NCI-H1105 (cell line): Measurements from ENCODE around the gene BCAS3.
"Not testable (repeated sequence)": the region's sequence is repeated elsewhere in the genome, so short reads cannot be mapped to it uniquely, and the experiment has no call there.

Experiments
- DNase-seq: peaks from one replicate; lab custom pipeline; 2025; lab: John Stamatoyannopoulos, UW

BCAS3 gene

DNA sequence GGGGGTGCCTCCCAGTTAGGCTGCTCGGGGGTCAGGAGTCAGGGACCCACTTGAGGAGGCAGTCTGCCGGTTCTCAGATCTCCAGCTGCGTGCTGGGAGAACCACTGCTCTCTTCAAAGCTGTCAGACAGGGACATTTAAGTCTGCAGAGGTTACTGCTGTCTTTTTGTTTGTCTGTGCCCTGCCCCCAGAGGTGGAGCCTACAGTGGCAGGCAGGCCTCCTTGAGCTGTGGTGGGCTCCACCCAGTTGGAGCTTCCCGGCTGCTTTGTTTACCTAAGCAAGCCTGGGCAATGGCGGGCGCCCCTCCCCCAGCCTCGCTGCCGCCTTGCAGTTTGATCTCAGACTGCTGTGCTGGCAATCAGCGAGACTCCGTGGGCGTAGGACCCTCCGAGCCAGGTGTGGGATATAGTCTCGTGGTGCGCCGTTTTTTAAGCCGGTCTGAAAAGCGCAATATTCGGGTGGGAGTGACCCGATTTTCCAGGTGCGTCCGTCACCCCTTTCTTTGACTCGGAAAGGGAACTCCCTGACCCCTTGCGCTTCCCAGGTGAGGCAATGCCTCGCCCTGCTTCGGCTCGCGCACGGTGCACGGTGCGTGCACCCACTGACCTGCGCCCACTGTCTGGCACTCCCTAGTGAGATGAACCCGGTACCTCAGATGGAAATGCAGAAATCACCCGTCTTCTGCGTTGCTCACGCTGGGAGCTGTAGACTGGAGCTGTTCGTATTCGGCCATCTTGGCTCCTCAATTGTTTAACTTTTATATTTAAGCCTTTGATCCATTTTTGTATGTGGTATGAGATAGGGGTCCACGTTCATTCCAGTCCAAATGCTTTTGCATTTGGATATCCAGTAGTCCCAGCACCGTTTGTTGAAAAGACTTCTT lies 209.3 kb downstream of the BCAS3 start:
- not testable (repeated sequence) for DNase-seq

DNA sequence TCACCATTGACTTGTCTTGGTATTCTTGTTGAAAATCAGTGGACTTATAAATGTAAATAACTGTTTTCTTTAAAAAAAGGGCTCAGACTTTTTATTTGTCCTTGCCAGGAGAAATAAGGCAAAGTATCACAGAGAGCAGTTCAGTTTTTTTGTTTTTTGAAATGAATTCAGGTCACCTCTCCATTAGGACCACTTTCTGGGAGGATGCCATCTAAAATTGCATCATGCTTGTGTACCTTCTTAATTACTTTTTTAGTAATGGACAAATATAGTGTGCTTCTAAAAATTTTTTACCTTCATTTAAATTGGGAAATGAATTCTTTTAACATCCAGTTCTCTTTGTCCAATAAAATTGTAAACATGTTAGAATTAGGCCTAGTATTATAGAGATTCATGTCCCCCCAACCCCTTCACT lies 210.0 kb downstream of the BCAS3 start:
- no peak for DNase-seq

DNA sequence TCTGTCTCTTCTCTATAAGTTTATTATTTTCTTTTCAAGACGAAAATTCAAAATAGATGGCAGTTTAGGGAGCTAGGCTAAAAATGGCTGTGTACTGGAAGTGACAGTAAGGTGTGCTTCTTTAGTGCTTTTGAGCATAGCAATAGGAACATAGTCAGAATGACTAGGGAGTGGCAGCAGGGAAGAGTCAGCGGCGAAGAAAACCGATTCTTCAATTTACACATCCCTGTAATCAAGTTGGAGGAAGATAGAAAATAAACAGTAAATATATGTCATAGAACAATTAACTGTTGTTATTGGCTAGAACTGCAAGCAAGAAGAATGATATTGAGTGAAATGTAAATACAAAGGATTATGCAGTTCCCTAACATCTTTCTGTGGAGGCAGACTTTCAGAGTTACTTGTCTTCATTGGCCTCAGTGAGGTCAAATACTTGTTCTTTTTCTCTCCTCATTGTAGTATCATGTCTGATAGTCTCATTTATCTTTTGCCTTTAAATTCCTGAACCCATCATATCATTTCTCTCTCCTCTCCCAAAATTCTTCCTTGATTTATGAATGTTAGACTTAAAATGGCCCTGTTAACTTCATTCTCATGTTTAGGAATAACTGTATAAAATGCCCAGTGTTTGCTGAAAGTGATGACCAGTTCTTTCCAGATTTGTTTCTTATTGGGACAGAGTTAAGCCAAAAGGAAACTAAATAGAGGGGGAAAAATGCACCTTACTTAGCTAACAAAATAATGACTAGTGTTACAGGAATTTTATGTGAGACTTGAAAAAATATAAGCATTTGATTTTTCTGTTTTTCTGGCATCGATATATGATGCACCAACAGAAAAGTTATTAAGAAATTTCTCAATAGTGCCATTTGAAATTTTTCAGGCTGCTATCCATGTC lies 211.4 kb downstream of the BCAS3 start:
- DNase-seq, result no peak

DNA sequence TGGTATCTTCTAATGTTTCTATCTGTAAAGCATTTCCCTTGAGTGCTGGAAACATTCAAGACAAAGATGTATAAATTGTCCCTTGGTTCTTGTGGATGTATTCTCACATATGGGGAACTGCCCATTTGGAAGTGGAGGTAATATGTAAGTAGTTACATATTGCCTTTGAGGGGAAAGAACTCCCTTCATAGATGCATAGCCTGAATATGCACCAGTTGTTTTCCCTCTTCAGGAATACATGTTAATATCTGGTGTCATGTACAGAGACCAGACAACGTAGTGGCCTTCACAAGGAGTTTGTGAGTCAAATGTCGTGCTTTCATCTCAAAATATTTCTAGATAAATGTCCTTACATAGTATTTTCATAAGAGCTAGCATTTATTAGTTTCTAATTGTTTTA lies 213.5 kb downstream of the BCAS3 start:
- no peak for DNase-seq

DNA sequence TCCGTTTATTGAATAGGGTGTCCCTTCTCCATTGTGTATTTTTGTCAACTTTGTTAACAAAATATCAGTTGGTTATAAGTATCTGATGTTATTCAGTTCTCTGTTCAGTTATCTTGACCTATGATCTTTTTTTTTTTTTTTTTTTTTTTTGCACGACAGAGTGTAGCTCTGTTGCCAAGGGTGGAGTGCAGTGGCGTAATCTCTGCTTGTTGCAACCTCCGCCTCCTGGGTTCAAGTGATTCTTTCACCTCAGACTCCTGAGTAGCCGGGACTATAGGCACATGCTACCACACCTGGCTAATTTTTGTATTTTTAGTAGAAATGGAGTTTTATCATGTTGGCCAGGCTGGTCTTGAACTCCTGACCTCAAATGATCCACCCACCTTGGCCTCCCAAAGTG lies 215.8 kb downstream of the BCAS3 start:
- no peak for DNase-seq

DNA sequence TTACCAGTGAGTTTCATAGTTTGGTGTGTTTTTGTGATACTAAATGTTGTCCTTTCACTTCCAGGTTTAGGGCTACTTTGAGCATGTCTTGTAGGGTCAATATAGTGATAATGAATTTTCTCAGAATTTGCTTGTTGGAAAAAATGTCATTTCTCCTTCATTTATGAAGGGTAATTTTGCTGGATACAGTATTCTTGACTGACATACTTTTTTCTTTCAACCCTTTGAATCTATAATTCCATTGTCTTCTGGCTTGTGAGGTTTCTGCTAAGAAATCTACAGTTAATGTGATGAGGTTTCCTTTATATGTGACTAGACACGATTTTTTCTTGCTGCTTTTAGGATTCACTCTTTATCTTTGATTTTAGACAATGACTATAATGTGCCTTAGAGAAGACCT lies 219.3 kb downstream of the BCAS3 start:
- no peak for DNase-seq

DNA sequence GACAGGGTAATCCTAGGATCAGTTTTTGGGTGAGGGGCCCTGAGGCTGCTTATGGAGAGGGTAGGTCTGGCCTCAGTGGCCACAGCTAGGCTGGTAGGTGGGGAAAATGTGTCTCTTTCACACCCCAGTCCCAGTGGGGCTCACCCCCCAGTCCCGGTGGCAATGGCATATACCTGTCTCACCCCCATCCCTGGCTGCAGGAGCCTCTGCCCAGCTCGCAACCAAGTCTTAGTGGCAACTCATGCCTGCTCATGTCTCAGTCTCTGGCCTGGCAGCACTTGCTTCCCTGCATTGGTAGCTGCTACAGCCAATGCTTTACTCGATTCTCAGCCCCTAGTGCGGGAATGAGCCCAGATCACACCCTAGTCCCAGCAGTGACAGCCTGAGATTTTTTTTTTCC lies 221.5 kb downstream of the BCAS3 start:
- no peak for DNase-seq

DNA sequence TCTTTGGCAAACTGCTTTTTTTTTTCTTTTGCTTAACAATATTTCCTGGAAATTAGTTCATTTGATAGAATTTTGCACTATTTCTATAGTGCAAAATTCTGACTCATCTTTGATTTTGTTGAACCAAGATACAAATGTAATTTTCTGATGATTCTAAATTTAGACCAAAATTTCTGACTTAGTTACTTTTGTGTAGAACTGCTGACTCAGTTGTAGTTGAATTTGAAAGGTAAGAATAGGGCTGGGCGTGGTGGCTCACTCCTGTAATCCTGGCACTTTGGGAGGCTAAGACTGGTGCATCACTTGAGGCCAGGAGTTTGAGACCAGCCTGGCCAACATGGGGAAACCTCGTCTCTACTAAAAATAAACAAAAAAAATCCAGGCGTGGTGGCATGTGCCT lies 223.0 kb downstream of the BCAS3 start:
- DNase-seq, result no peak

DNA sequence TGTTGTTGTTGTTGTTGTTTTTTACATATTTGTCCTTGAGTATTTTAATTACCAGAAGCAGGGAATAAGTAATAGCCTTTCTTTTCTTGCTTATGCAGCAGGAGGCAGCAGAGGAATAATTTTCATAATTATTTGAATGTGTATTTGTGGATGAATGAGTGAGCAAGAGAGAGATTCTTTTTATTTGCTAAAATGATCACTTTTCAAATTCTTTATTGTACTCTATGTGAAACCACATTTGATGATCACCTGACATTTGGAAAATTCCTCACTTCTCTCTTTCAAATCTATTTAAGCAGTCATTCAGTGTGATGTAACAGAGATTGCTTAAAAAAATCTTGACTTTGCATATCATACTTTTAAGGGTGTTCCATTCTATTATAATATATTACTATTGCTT lies 223.6 kb downstream of the BCAS3 start:
- no peak for DNase-seq

DNA sequence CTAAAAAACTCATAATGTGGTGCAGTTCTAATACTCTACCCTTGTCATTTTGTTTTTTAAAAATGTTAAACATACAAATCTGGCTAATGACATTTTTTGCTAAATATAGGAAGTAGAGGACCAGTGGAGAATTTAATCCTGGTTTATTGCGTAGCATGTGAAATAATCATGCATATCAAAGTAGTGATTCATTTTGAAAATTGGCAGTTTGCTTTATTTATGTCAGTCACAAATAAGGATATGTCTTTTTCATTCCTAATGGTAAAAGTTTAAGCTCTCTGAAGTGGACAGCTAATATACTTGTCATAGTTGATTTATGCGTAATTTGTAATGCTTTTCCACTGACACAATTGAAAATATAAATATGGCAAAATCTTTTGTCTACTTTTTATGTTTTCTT lies 224.2 kb downstream of the BCAS3 start:
- no peak for DNase-seq

DNA sequence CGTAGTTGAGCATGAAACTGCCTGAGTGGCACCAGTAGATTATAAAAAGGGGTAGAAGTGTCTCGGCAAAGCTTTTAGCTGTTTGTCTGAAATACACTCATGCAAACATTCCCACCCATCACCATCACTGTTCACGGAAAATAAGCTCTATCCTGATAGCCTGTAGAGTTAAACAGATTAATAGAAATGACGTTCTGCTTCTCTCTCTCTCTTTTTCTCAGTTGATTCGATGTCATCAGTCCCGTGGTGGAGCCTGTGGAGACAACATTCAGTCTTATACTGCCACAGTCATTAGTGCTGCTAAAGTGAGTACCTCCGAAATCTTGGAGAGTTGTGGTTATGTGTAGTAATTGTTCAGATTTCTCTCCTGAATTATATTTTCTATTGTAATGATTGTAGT lies 224.7 kb downstream of the BCAS3 start:
- DNase-seq, result no peak

DNA sequence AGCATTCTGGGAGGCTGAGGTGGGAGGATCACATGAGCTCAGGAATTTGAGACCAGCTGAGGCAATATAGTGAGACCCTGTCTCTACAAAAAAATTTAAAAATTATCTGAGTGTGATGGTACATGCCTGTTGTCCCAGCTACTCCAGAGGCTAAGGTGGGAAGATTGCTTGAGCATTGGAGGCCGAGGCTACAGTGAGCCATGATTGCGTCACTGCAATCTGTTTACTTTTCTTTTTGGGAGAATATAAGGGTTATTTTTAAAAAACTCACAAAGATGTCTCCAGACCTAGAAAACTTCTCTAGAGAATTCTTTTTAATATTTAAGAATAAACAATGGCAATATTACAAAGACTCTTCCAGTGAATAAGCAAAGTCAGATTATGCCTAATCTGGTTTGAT lies 226.9 kb downstream of the BCAS3 start:
- DNase-seq, result no peak

DNA sequence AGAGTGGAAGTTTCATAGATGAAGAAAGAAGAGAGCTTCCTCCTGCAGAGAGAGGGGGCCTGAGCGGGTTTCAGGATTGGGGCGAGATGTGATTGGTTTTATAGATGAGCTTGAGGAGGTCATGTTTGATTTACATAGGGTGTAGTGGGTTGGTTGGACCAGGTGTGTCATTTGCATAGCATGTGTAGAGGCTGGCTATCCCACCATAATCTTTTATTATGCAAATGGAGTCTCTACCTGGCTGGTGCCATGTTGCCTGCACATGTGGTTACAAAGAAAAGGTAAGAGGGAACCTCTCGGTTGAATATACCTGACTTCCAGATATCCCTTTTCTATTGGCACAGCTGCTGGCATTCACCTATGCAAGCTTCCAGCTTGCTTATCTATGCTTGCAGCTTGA lies 228.1 kb downstream of the BCAS3 start:
- DNase-seq, result no peak

DNA sequence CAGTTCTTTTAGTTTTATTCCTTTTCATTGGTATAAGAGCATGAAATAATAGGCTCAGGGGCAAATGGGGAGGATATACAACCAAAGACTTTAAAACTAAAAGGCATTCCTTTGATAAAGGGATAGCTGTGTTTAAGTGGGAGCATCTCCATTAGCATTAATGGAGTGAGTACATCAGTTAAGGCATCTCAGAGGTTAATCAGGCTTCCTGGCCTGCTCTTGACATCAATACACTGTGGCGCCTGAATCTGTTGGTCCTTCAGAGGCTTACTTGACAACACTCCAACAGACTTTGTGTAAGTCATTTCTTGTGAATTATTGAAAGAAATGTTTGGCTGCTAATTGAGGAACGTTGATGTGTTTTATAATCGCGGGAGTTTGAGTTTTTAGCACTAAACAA lies 230.7 kb downstream of the BCAS3 start:
- no peak for DNase-seq

DNA sequence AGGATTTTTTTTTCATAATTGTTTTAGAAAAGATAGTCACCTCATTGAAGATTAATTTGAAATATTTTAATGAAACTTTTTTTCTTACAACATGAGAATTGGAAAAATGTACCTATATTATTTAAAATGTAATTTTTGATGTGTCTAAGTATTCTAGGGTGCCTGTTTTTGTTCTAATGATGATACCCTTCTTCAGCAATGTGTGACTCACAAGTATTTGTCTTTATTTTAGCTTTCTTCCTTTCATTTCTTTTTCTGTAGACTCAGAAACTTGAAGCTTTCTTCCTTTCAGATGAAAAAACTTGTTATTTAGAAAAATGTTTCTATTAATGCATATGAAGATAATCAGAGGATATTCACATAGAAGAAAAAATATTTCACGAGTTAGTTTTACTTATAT lies 231.8 kb downstream of the BCAS3 start:
- no peak for DNase-seq

DNA sequence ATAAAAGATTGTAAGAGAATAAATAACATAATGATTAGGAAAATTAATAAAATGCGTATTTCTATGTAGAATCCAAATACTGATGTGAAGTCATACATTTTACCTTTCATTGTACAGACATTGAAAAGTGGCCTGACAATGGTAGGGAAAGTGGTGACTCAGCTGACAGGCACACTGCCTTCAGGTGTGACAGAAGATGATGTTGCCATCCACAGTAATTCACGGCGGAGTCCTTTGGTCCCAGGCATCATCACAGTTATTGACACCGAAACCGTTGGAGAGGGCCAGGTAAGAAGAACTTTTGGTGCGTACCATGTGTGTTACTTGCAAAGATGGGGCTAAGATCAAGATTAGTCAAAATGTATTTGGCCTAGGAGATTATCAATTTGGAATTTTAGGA lies 232.8 kb downstream of the BCAS3 start:
- DNase-seq, result no peak

DNA sequence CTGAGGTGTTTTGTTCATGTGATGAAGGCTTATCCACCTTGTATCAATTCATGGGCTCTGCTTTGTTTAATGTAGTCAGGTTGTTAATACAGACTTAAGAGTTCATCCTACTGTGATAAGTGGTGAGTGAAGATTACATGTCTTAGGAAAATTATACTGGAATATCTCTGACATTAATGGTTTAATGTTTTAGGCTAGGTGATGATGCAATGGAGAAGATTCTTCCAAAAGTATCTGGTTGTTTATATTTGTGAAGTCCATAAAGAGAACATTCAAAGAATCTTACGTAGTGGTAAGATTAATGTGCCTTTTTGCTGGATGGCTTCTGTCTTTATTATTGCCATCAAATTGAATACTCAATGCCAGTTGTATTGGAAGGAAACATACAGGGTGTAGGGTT lies 236.4 kb downstream of the BCAS3 start:
- DNase-seq, result no peak

DNA sequence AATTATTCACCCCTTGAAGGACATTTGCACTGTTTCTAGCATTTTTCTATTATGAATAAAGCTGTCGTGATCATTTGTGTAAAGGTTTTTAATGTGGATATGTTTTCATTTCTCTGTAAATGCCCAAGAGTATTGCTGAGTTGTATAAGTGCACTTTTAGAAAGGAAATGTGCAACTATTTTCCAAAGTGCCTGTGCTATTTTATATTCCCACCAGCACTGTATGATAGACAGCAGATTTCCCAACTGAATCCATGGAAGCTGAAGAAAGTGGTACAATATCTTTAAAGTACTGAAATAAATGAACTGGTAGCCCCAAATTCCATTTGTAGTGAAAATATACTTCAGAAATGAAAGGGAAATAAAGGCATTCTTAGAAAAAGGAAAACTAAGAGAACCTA lies 238.4 kb downstream of the BCAS3 start:
- no peak for DNase-seq

DNA sequence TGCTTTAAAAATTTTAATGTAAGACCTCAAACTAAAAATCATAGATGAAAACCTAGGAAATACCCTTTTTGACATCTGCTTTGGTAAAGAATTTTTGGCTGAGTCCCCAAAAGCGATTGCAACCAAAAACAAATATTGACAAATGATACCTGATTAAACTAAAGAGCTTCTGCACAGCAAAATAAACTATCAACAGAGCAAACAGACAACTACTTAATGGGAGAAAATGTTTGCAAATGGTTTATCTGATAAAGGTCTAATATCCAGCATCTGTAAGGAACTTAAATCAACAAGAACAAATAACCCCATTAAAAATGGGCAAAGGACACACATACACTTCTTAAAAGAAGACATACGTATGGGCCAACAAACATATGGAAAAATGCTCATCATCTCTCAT lies 242.5 kb downstream of the BCAS3 start:
- DNase-seq, result no peak

DNA sequence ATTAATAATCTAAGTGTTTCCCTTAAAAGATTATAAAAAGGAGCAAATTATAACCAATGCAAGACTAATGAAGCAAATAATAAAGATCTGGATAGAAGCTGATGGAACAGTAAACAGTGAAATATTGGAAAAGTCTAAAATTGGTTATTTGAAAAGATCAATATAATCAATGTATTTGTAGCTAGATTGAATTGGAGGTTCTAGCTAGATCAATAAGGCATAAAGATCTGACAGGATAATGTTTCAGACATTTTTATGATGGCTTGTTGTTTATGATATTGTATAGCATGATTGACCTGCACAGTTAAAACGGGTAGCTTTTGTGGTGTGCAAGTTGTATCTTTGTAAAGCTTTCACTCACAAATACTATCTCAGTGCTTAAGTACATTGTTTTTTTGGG lies 245.3 kb downstream of the BCAS3 start:
- DNase-seq, result no peak

DNA sequence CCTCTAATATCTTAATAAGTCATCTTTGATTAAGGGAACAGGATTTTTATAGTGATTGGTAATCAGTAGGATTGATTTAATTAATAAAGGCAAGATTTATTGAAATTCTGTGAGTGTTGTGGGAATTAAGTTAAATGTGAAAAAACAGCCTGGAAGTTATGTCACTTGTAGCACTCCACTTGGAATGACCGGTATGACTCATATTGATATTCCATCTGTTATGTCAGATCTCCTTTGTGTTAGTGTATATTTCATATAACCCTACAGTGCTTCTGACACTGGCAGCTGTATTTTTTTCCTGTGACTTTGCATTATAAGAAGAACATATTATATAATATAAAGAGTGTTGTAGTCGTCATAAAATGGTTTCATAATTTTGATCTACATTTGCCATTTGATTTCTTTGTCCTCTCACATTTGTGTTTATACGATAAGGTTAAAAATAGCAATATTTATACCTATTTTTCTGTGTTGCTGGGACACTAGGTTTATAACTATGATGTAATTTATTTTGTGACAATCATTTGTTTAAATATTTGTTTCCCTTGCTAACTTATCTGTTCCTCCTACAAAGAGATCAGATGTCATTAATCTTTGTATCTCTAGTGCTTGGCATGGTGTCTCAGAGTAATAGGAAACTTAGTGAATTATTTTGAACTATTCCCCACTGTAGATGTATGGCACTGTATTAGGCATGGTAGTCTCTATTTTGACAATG lies 249.0 kb downstream of the BCAS3 start:
- no peak for DNase-seq

DNA sequence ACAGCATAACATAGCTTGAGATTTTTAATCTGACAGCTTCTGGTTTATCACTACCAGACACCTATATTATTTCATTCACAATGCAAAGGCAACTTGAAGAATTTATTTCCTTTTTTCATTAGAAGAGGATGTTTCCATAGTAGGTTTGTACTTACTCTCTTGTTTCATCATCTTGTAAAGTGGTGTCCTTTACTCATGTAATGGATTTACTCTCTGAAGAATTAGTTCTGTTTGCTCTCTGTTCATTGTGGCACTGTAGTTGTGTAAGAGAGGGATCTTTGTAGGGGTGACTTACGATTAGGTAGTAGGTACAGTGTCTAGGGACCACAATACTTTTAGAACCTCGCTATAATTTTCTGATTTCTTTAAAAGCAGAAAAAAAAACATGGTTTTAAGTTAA lies 256.1 kb downstream of the BCAS3 start:
- no peak for DNase-seq

DNA sequence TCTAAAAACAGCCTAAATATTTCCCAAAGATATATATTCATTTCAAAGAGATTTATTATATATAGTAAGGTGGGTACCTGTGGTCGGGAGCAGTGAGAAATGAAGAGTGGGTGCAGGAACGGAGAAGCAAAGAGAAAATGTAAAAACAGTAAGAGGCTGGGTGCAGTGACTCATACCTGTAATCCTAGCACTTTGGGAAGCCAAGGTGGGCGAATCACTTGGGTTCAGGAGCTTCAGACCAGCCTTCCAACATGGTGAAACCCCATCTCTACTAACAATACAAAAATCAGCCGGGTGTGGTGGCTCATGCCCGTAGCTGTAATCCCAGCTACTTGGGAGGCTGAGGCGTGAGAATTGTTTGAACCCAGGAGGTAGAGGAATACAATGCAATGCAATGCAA lies 257.1 kb downstream of the BCAS3 start:
- no peak for DNase-seq
